GM04503 (cell line): Measurements from ENCODE around the gene TXNDC8.

Experiments used
- DNase-seq: peaks from one replicate; pipeline ENCODE4 v3.0.0-alpha.2; 2012; ENCODE audit warnings: low read depth

Gene TXNDC8

DNA sequence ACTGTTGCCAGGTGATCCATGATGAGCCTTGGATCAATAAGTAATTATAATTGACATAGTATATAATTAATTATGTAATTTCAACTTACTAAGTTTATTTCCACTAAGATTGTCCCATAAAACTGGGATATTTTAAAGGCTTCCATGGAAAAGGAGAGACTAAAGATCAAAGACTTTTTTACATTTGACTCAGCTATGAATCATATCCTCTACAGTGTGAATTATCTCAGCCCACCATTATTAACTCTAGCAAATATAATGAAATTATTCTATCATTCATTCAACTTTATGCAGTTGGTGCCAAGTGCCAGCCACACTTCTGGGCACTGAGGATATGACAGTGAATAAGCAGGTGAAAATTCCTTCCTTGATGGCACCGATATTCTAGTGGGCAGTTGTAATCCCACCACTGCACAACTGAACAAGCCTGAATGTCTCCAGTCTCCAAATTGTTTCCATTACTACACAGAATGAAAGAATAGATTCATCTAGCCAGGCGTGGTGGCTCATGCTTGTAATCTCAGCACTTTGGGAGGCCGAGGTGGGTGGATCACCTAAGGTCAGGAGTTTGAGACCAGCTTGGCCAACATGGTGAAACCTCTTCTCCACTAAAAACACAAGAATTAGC, 59.5 kb downstream of the TXNDC8 start:
- DNase-seq, result no peak

DNA sequence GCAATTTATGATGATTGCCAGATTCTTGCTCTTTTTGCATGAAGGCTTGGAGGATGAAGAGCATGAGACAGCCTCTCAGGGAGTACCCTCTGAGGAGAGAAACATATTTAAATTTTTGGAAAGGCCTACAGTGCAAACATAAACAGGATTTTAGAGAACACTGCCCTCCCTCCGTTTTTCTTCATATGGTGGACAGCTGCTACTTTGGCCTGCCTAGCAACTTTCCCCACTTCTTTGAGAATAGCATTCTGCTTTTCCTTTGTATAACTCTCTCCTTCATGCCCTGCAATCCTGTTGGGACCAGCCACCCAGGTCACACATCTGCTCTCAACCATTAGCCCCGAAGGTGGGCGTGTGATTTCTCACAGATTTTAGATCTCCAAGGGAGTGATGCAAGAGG, 60.9 kb downstream of the TXNDC8 start:
- no peak for DNase-seq

DNA sequence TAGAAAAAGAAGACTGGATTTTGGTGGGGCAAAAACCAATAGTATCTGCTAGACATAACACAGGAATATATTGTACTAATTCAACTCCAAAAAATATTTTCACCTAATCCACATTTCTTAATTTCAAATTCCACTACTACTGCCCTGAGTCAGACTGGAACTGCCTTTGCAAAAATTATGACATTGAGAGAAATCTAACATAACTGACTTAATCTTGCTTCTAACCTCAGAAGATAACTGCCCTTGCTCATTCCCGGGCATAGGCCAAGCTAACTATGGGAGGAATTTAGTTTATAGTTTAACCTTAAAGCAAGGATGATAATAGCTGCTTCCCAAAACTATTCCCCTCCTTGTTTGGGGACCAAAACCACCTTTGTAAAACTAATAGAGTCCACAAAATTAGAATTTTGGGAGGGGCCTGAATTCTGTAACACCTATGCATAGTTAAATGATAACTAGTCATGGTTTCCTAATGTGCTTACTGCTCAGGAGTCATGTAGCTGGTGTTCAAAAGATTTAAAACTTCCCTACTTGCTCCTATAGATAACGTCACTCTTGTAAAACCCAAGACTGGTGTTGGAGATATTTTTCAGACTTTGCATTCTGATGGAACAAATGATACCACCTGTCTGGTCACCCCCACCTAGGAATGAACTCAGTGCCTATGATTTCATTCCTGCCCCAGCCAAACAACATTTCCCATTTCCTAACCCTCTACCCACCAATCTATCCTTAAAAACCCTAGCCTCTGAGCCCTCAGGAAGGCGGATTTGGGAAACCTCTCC, 67.3 kb downstream of the TXNDC8 start:
- no peak for DNase-seq

DNA sequence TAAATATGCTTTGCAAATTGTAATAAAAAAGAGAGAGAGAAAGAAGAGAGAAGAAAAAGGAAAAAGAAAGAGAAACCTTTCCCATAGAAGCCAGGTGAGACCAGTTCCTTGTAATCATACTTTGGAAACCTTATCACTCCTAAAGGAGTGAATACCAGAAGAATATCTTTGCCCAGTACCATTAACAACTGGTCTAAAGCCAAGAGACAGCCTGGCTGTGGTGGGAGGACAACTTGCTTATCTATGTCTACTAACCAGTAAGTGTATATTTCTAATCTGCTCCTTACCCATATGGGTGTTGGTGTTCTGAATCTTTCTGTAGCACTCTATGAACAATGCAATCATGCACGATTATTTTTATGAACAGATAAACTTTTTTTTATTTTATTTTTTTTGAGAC, 70.9 kb downstream of the TXNDC8 start:
- no peak for DNase-seq

DNA sequence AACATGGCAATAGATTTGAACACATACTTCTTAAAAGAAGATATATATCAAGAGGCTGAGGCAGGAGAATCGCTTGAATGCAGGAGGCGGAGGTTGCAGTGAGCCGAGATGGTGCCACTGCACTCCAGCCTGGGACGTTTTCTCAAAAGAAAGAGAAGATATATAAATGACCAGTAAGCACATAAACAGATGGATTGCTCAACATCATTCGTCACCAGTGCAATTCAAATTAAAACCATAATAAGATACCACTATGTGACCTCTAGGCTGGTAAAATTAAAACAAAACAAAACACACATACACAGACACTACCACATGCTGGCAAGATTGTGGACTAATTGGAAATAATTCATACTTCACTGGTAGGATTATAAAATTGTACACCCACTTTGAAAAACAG, 76.0 kb downstream of the TXNDC8 start:
- no peak for DNase-seq

DNA sequence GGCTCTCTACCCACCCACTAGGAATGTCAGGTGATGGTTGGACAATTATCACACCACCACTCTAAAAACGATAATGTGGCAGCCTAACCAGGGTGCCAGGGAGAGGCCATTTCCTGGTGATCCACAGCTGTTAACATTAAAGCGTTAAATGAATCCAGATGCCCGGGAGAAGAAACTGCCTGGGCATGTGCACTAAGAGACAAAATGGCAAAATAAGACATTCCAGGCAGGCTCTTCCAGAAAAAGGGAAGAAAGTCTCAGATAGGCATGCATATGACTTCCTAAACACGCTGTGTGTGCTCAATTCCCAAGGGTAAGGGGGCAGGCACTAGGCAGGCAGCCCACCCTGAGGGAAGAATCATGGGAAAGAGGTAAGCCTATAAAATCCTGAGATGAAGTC, 76.8 kb downstream of the TXNDC8 start:
- no peak for DNase-seq

DNA sequence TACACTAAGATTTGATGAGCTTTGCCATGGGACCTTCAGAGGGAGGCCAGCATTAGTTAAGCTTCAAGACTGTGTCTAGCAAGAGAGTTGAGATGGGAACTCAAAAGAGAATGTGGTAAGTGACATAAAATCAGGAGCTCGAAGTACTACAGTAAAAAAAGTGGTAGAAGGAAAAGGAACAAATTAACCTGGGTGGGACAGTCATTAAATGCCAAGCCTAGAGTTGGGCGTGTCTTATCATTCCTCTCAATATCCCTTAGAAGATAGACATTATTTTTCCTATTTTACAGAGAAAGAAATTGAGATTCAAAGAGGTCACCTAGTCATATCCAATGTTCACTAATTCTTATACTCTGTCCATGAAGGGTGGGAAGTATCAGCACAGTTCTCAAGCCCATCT, 78.1 kb downstream of the TXNDC8 start:
- DNase-seq, result no peak

DNA sequence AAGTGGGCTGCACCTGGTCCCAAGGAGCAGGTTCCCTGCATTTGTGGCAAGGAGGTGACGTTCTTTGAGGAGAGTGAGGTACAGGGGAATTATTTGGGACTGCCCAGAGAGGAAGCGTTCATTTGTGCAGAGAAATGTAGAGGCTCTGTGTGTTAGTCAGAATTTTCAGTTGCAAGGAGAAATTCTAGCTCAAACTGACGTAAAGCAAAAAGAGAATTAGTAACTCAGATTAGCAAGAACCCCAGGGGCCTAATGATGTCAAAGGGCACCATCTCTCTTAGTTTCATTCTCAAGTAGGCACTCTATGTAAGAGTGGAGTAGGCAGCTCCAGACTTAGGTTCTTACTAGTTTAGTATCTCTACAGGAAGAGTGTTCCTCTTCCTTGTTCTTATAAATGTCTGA, 79.0 kb downstream of the TXNDC8 start:
- DNase-seq, result no peak

DNA sequence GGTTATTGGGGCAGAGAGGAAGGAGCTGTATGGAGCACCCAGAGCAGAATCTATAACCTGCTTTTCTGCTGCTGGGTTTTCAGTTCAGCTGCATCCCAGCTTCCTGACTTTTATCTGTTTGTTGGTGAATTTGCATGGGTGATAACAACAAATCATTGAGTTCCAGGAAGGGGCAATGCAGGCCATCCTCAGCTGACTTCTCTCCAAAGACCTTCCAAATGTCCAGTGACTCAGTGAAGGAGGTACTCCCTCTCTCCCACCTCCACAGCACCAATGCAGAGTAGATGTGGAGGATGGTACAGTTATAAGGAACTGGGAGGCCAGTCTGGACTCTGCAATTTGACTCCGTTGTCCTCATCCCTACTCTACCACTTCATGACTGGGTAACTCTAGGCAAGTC, 79.7 kb downstream of the TXNDC8 start:
- no peak for DNase-seq

DNA sequence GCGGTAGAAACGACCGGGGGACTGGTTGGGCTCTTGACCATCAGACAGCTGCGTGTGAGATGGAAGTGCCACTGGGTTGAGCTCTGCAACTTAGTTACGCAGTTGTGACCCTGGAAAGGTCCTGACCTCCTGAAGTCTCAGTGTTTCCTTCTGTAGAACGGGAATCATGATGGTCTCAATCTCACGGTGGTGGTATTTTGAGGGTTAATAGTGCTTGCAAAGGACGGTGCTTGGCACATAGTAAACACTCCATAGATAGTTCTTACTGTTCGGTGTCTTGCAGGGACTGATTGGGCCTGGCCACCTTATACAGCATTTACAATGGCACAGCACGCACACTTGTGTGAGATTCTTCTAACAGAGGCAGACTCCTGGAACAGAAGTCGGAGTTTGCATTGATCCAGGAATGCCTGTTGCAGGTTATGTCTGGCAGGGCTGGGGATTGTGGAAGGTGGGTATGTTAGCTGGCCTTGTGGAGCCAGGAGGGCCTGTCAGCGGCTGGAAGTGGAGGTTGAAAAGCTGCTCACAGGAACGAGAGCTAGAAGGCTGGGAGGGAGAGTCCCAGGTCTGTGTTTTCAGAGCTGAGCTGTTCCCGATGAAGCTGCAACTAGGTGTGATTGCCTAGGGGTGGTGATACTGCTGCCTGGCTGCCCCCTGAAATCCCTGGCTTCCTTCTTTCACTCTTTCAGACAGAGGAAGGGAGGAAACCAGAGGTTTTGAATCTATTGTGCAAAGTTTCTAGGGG, 80.4 kb downstream of the TXNDC8 start:
- no peak for DNase-seq

DNA sequence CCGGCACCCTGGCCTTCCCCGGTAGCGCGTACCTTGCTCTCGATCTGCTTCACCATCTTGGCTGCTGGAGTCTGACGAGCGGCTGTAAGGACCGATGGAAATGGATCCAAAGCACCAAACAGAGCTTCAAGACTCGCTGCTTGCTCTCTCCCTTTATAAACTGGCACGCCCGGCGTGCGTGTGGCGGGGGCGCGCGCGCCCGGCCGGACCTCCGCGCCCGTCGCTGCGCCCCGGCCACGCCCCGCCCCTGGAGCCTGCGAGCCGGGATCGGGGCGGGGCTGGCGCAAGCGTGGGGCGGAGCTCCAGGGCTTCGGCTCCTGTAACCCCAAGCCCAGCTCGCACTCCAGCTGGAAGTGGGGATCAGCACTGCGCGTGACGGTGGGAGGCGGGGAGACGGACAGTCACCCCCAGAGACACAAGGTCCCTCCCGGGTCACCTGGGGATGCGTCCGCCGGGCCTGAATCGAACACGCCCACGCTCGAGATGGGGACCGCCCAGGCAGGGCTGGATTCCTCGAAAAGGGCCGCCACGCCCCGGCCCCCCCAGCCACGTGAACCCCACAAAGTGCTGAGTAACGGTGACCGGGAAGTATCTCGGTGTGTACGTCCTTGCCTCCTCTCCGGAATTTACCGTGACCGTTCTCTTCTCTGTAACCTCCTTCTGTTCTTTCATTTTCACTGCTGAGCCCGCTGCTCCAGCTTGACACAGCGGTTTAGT, 81.1 kb downstream of the TXNDC8 start, which contains the start of gene TXN:
Gene TXN (minus strand): TSS at position 128 of the 717 bp plus-strand sequence. CDS start 72 bp downstream, at position 56.
- DNase-seq, result peak; percentile 51

DNA sequence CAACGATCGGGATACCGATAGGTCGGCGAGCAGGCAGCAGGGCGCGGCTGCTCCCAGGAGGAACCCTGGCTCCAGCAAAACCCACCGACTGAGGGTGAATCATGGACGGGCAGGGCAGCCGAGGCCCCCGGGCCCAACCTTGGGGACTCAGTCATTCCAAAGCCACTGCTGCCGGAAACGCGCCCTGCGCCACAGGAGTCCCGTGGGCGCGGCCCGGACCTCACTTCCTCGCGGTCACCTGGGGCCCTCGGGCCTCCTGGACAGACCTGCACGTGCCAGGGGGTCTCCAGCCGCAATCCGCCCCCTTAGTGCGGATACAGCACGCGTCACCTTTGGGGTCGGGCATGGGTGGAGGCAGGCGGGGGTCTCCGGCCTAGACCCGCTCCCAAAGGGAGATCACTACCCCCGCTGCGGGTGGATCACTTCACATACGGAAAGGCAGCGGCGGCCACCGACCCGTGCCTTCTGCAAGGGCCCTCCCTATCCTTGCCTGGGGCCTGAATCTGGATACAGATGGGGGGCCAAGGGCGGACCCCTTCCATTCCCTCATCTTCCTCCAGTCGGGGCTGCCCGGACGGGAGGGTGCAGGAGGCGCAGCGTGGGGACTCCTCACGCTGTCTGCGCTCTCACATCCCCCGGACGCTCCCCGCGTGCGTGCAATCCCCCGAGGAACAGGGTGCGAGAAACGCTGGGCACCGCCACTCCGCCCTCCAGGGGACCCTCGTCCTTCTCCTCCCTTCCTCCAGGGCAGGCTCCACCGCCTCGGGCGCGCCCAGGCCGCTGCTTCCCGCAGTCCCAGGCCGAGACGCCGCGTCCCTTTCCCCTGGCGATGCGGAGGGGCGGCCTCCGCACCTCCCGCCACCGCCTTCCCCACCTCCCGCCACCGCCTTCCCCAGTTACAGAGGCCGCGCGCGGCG, 81.9 kb downstream of the TXNDC8 start:
- no peak for DNase-seq

DNA sequence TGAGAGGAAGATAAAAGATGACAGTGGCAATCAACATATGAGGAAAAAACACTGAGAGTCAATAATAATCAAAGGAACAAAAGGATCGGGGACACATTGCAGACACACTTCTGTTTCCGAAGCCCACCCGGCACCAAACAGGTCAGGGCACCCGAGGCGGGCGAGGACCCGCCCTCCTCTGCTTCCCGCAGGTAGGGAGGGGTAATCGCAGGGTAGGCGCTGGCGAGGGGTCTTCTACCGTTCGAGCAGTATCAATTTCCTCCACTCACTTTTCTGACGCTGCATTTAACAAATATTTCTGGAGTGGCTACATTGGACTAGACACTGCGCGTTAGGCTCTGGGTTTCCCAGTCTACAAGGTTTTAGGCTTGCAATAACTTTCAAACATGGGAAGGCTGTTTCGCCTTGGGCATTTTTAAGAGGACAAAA, 82.6 kb downstream of the TXNDC8 start:
- no peak for DNase-seq

DNA sequence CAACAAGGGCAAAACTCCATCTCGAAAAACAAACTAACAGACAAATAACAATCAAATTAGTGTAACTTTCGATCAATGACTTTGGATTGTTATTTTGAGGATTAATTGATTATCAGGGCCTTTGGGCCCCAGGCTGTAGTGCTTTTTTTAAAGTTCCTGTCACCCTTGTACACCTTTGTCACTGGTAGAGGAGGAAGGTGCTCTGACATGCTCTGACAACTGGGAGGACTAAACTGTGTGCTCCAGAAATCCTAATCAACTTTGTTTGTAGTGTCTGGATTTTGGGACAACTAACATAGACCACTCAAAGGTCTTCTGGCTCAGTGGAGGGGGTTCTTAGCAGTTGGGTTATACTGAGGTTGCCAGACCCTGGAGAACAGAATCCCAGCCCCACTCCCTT, 83.2 kb downstream of the TXNDC8 start:
- no peak for DNase-seq
